GM12892 (cell line): ENCODE measurements around the gene CDH4.

Experiments used
- POLR2A ChIP-seq: IDR thresholded peaks from 2 replicates; pipeline ENCODE4 v1.6.1; 2011; ENCODE audit warnings: low read depth, low read length, control low read depth
- POLR2AphosphoS5 ChIP-seq: IDR thresholded peaks from 2 replicates; pipeline ENCODE4 v1.6.1; 2011; ENCODE audit warnings: low read depth, low read length, control low read depth
- TAF1 ChIP-seq: IDR thresholded peaks from 2 replicates; pipeline ENCODE4 v1.6.1; 2011; ENCODE audit warnings: low read depth, mild to moderate bottlenecking, control low read depth, low read length, borderline replicate concordance

DNA sequence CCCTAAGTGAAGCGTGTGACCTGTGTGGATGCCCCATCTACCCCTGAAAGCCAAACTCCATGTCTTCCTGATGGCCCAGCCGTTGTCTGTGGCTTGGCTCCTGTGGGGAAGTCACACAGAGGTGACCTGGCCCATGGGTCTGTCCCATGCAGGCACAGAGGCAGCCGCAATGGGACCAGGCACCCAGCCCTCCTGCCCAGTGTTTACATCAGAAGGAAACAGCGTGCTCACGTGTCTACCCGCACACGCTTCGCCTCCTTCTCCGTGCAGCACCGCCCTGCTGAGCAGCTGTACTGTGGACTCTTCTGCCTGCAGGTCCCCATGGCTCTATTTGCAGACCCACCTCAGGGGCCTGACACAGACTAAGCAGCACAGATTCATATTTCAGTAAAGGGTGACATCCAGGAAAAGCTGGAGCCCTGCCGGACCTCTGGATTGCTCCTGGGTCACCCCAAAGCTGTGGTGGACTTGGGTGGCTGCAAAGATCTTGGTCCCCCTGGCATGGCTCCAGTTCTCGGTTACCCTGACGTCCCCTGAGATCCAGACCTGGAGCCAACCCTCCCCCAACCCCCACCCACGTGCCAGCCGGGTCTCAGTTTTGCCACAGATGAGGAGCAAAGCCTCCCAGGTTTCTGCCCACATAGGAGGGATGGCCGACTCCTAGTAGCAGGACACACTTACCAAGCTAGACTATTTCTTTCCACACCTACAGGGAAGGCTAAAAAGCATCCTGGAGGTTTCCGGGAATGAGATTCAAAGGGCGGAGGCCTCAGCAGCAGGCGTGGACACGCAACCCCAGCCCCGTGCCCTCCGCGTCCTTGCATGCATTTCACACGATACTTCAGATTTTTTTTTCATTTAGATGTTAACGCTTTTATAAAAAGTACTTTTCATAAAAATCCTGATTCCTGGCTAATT lies 120.3 kb downstream of the CDH4 start:
- no peak for TF ChIP-seq POLR2AphosphoS5
- no peak for TF ChIP-seq POLR2A
- TF ChIP-seq TAF1: no peak
